Neutrophil (primary cell): ENCODE data around the gene TSPAN4.

Source experiments
- H3K27ac ChIP-seq: fragments of 200-600 bp; sonication (generic); 2 replicates; pipeline ENCODE4 v1.5.1; 2016; ENCODE audit warnings: mild to moderate bottlenecking, moderate library complexity
- H3K27me3 ChIP-seq: fragments of 200-600 bp; sonication (generic); 2 replicates; pipeline ENCODE4 v1.6.0; 2016; ENCODE audit warnings: mild to moderate bottlenecking
- H3K36me3 ChIP-seq: fragments of 200-600 bp; sonication (generic); 2 replicates; pipeline ENCODE4 v1.5.1; 2017
- H3K4me1 ChIP-seq, 2 experiments: fragments of 200-600 bp in 1 of 2; sonication (generic) in 1 of 2; 1 replicate in 1 of 2; 2 replicates in 1 of 2; pipeline versions ENCODE4 v1.5.1 to v1.6.1; 2013 to 2016; ENCODE audit warnings: low read depth in 1 of 2, low read length in 1 of 2, mild to moderate bottlenecking in 1 of 2, moderate library complexity in 1 of 2; ENCODE audit not compliant: control insufficient read depth in 1 of 2, insufficient read depth in 1 of 2
- H3K4me3 ChIP-seq, 2 experiments: fragments of 200-600 bp in 1 of 2; sonication (generic) in 1 of 2; 1 replicate in 1 of 2; 2 replicates in 1 of 2; pipeline ENCODE4 v1.5.1; 2013 to 2016; ENCODE audit warnings: low read depth in 1 of 2, low read length in 1 of 2, mild to moderate bottlenecking in 1 of 2, moderate library complexity in 1 of 2
- H3K9me3 ChIP-seq: fragments of 200-600 bp; sonication (generic); 2 replicates; pipeline ENCODE4 v1.5.1; 2016
- TF ChIP-seq, protein P1 (sequence below): fragments of 200-600 bp; sonication (generic); IDR thresholded peaks from 2 replicates; pipeline ENCODE4 v1.5.1; 2016; ENCODE audit warnings: antibody characterized with exemption

Gene TSPAN4

DNA sequence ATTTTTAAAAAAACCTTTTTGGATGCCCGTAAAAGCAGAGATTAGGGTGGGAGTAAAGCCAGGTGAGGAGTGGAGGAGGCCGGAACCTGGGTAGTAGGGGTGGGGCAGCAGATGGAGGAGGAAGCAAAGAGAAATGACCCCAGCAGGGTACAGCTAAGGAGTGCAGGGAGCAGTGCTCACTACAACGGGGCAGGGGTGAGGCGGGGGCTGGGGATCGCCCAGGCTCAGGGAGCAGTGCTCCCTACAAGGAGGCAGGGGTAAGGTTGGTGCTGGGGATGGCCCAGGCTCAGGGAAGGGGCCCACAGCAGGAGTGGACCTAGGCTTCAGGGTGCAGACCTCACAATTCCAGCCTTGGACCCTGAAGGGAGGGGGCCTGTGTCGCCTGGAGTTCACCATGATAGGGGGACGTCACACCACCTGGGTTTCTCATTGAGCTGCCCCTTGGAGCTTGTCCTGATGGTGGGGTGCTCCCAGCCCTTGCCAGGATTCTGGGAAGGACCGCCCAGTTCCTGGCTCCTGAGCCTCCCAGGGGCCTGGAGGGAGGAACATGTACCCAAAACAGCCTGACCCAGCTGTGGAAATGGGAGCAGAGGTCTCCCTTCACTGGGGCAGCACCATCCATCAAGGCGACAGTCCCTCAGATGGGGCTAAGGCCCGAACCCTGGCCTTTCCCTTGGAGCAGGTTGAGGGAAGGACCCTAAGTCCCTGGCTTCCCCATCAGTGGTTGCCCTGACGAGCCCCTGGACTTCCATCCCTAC is 26.8 kb upstream of the TSPAN4 start:
- Histone ChIP-seq H3K9me3 (no peaks in the 10 kb centered on the region), H3K27ac (no peak overlapping the region), H3K27me3 (no peaks in the 10 kb centered on the region), H3K36me3 (peaks cover 19% of the 10 kb centered on the region), H3K4me3 (no peak overlapping the region), H3K4me1 (peaks cover 27 to 28% of the 10 kb centered on the region in 2 experiments)
- TF ChIP-seq, protein P1, sequence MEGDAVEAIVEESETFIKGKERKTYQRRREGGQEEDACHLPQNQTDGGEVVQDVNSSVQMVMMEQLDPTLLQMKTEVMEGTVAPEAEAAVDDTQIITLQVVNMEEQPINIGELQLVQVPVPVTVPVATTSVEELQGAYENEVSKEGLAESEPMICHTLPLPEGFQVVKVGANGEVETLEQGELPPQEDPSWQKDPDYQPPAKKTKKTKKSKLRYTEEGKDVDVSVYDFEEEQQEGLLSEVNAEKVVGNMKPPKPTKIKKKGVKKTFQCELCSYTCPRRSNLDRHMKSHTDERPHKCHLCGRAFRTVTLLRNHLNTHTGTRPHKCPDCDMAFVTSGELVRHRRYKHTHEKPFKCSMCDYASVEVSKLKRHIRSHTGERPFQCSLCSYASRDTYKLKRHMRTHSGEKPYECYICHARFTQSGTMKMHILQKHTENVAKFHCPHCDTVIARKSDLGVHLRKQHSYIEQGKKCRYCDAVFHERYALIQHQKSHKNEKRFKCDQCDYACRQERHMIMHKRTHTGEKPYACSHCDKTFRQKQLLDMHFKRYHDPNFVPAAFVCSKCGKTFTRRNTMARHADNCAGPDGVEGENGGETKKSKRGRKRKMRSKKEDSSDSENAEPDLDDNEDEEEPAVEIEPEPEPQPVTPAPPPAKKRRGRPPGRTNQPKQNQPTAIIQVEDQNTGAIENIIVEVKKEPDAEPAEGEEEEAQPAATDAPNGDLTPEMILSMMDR = no peak

DNA sequence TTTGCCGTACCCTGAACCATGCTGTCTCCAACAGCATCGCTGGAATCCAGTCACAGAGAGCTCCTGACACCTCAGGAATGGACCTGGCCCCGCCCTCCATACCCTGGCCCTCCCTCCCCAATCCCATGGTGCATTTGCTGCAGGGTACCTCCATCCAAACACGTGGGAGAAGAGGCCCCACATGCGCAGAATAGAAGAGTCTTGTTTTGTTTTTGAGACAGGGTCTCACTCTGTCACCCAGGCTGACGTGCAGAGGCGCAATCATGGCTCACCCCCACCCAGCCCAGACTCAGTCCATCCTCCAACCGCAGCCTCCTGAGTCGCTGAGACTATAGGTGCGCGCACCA is 26.2 kb upstream of the TSPAN4 start:
- Histone ChIP-seq H3K4me1 (peaks cover 27 to 28% of the 10 kb centered on the region in 2 experiments), H3K36me3 (peaks cover 19% of the 10 kb centered on the region), H3K4me3 (no peak overlapping the region), H3K27me3 (no peaks in the 10 kb centered on the region), H3K9me3 (no peaks in the 10 kb centered on the region), H3K27ac (no peak overlapping the region)
- TF ChIP-seq, protein P1 = no peak

DNA sequence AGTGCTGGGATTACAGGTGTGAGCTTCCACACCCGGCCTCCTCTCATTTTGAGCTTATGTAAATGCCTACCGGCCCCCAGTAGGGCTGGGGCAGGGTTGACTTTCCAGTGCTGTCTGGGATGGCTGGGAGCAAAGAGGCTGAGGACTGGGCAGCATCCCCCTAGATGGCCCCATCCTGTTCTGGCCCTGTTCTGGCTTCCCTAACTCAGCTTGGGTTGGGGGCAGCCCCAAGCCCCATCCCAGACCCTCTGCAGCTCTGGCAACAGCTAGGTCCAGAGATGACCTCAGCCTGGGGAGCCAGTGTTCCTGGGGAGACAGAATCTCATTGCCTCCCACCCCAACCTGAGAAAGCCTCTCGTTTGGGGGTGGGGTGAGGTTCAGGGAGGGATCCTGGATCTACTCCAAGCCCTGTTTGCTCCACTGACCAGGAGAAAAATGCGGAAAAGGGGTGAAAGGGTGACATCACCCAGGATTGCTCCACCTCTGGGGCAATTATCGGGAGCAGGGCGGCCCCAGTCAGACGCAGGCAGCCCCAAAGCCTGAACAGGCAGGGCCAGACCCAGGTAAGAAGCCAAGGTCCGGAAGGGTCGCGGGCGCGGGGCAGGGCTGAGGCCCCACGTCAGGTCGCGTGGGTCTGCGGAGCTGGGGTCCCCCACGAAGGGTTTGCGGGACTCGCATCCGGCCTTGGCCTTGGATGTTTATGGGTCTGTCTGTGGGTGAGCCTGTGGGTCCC is 24.1 kb upstream of the TSPAN4 start, which contains the start of gene PNPLA2:
Gene PNPLA2 (plus strand): TSS at position 519 of the 733 bp plus-strand sequence. CDS start 805 bp downstream, outside the sequence.
- Histone ChIP-seq H3K36me3 (peaks cover 14% of the 10 kb centered on the region), H3K4me1 (peaks cover 43 to 46% of the 10 kb centered on the region in 2 experiments), H3K27me3 (no peaks in the 10 kb centered on the region), H3K27ac (peak within 1 kb of the TSS; percentile 100), H3K4me3 (peak within 1 kb of the TSS; percentile 91 to 94), H3K9me3 (no peaks in the 10 kb centered on the region)
- TF ChIP-seq, protein P1 = no peak

DNA sequence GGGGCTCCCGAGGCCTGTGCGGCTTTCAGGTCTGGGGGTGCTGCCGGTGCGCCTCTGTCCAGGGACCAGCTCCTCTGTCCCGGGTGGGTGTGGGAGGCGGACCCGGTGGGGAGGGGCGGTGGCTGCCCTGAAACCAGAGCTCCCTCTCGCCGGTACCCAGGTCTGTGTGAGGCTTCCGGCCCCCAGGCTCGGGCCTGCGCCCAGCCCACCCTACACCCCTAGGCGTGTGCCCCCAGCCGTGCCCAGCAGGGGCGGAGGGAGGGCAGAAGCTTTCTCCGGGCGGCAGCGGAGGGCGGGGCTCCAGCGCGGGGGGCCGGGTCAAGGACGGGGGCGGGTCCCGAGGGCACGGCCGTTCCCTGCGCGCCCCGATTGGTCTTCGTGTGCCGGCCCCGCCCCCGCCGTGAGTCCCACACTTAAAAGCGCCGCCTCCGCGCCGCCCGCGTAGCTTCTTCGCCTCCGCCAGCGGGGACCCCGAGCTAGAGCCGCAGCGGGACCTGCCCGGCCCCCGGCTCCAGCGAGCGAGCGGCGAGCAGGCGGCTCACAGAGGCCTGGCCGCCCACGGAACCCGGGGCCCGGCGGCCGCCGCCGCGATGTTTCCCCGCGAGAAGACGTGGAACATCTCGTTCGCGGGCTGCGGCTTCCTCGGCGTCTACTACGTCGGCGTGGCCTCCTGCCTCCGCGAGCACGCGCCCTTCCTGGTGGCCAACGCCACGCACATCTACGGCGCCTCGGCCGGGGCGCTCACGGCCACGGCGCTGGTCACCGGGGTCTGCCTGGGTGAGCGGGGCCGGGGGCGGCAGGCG is 23.3 kb upstream of the TSPAN4 start:
- H3K27me3 ChIP-seq = no peaks in the 10 kb centered on the region
- H3K9me3 ChIP-seq = no peaks in the 10 kb centered on the region
- TF ChIP-seq, protein P1 = peak; percentile 63
- H3K27ac ChIP-seq = peak overlapping the region; percentile 100
- peaks cover 46 to 54% of the 10 kb centered on the region in 2 experiments for H3K4me1 ChIP-seq
- H3K36me3 ChIP-seq = peaks cover 22% of the 10 kb centered on the region
- H3K4me3 ChIP-seq = peak overlapping the region; percentile 91 to 94

DNA sequence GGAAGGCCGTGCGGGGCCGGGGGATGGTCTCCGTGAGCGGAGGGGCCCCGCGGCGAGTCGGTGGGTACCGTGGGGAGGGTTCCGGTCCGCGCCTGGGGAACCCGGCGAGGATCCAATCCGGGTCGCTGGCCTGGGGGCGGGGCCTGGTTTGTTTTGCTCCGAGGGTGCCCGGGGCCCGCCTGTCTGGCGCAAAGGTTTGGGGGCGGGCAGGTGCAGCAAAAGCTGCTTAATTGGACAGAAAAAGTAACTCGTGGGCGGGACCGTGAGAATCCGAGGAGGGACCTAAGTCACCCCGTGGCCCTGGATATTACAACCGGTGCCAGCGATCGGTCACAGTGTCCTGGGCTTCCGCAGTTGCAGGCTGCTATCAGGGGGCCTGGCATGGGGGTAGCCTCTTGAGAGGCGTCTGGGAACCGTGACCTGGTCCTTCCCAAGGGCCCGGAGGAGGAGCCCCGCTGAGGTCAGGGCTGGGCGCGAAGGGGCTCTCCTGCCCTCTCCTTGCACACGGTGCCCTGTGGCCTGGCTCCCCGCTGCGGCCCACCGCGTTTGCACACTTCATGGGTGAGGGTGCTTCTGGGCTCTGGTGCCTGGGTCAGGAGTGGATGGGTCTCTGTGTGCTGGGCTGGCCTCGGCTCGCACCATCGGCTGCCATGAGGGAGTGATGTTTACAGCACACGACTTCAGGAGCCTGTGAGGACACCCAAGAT is 22.6 kb upstream of the TSPAN4 start:
- Histone ChIP-seq H3K27ac (peak overlapping the region; percentile 100), H3K9me3 (no peaks in the 10 kb centered on the region), H3K36me3 (peaks cover 29% of the 10 kb centered on the region), H3K4me1 (peaks cover 50 to 60% of the 10 kb centered on the region in 2 experiments), H3K4me3 (peak overlapping the region; percentile 91 to 94), H3K27me3 (no peaks in the 10 kb centered on the region)
- TF ChIP-seq, protein P1 = no peak
